ENCODE data around the gene SEMA6B.
"Not testable (repeated sequence)": the region's sequence is repeated elsewhere in the genome, so short reads cannot be mapped to it uniquely, and the experiment has no call there.

SEMA6B gene

DNA sequence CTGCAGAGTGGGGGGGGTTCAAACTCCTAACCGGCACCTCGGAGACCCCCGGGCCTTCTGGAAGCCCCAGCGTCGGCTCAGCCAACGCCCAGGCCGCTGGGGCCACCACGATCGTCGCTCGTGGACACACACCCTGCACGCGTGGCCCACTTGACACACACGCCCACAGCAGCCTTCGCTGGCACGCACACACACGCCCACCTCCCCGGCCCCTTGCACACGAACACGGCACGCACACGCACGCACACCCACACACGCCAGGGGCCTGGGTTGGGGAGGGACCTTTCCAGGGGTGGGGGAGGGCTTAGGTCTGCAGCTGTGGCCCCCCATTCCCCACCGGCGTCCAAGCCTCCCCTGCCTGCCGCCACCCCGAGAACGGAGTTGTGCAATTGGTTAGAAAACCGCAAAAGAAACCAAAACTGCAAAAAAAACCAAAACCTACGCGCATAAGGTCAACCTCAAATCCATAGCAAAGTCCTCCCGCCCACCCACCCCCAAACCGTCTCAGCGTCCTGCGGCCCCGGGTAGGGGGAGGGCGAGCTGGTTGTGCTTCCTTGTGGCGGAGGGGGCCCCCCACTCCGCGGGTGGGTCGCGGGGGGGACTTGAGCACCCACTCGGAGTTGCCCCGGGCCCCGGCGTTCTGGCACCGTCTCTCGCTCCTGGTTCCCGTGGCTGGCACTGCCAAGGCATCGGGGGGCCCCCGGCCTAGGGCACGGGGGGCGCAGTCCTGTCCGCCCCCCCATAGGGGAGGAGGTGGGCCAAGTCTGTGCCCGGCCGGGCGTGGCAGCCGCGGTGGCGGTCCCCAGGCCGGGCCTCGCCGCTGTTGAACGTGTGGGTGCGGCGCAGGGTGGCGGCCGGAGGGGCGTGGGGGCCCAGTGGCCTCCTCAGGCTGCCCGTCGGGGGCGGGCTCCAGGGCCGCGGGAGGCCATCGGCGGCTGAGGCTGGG lies 16.3 kb downstream of the SEMA6B start:
- DNase-seq, result no peak

DNA sequence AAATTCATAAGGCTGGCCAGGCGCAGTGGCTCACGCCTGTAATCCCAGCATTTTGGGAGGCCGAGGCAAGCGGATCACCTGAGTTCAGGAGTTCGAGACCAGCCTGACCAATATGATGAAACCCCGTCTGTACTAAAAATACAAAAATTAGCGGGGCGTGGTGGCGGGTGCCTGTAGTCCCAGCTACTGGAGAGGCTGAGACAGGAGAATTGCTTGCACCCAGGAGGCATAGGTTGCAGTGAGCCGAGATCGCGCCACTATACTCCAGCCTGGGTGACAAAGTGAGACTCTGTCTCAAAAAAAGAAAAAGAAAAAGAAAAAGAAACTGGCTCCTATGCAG lies 17.7 kb downstream of the SEMA6B start:
- not testable (repeated sequence) for DNase-seq

DNA sequence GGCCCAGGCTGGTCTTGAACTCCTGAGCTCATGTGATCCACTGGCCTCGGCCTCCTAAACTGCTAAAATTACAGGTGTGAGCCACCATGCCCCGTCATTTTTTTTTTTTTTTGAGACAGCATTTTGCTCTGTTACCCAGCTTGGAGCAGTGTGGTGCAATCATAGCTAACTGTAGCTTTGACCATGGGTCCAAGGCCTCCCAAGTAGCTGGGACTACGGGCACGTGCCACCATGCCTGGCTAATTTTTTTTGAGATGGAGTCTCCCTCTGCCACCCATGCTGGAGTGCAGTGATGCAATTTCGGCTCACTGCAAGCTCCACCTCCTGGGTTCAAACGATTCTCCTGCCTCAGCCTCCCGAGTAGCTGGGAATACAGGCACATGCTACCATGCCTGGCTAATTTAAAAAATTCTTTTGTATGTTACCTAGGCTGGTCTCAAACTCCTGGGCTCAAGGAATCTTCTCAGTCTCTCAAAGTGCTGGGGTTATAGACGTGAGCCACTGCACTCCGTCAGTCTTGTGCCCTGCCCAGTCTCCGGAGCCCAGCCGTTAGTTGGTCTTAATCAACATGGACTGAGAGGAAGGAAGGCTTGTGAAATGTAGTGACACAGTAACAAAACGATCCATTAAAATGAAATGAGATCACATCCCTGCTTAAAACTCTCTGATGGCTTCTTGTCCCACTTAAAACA lies 18.2 kb downstream of the SEMA6B start:
- DNase-seq, result no peak

DNA sequence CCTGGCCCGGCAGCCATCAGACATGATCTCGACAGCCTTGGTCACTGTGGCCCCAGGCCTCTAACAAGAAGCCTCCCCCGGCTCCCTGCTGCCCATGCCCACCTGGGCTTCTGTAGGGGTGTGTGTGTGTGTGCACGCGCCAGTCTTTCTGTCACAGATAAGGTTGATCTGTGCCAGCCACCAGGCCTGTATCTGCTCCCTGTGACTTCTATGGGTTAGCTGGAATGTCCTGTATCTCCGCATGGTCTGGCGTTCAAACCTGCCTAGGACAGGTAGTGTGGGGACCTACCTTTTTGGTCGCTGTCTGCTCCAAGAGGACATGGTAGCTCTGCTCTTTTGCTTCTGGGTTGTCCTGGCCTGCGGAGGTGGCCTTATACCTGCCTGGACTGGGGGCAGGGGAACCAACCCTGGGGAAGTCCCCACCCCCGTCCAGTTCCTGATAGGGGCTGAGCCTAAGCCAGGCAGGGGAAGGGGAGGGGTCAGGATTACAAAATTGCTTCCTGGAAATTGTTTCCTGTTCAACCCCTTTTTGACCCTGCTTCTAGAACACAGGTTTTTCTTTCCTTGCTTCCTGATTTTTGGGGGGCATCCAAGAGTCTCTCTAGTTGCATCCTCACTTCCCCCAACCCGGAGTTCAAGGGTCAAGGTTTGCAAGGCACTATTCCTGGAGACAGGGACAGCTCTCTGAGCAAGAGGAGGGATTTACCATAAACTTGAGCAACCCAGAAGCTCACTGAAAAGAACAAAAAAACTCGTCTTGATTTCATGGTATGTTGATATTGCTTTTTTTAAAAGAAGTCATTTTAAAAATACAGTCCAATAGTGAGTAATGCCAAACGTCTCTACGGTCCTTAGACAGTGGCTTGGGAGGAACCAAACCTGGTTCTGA lies 19.5 kb downstream of the SEMA6B start, which contains the start of gene LRG1:
Gene LRG1, minus strand, starts transcription at position 344 of the 889 bp plus-strand sequence. Its CDS starts 23 bp downstream, at position 321.
- DNase-seq, result no peak

DNA sequence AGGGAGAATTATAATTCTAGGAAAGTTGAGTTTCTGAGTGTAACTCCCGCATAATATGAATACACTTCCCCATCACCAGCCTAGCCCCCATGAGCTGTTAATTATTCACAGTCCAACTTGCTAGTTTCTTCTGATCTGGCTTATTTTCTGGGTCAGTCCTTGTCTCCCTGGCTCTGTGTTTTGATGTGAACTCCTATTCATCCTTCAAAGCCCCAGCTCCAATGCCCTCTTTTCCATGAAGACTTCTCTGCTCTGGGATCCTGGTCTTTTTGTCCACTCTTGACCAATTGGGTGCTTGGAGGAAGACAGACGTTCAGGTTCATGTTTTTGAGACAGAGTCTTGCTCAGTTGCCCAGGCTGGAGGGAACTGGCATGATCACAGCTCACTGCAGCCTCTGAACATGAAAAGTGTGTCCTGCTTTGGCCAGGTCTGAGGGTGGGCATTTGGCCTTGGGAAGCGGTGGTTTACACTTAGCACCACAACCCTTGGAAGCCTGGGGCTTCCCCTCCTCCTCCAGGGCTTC lies 20.3 kb downstream of the SEMA6B start:
- no peak for DNase-seq

DNA sequence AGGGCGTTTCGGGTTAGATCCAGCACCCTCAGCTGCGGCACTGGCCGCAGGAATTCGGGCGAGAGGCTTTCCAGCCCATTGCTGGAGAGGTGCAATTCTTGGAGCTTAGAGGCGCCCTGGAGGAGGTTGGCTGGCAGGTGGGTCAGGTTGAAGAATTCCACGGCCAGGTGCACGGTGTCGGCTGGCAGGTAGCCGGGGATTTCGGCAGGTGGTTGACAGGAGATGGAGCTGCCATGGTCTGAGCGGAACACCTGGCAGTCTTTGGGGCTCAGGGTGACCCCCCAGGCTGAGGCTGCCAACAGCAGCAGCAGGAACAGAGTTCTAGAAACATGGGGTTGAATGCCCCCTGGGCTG lies 20.9 kb downstream of the SEMA6B start:
- peak in 1 of 2 experiments; percentile 8 for DNase-seq

DNA sequence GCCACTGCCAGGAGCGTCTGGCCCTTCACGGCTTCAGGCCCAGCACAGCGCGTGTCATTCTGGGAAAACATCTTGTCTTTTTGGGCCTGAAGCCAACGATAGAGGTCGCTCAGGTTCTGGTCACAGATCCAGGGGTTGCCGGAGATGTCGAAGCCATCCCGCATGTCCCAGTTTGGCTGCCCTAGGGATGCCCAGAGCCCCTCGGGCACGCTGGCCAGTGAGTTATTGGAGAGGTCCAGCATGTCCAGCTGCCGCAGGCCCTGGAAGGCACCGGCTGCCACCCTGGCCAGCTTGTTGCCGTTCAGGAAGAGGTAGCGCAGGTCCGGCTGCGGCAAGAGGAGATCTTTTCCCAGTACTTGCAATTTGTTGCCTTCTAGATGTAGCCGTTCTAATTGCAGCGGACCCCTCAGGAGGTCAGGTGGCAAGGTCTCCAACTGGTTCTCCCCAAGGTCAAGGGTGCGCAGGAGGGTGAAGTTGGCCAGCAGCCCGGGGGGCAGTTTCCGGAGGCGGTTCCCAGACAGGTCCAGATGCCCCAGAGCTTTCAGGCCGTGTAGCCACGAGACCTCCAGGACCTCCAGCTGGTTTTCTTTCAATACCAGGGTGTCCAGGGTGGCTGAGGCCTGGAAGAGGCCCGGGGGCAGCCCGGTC lies 21.4 kb downstream of the SEMA6B start:
- DNase-seq, result no peak

DNA sequence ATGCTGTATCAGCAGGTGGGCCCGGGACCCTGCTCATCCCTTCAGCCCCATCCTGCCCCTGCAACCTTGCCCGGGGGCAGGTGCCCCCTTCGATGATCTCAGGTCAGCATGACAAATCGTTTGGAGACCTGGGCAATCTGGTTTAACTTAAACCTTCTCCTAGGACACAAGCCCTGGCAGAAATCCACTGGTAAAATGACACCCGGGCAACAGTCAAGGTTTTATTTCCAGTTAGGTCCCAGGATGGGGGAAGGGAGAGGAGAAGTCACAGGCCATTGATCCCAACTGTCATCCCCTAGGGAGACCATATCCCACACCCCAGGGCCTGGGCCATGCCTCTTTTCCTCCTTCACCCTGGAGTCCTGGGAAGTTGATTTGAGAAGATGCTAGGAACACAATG lies 22.7 kb downstream of the SEMA6B start:
- DNase-seq, result peak; percentile 75 to 82

DNA sequence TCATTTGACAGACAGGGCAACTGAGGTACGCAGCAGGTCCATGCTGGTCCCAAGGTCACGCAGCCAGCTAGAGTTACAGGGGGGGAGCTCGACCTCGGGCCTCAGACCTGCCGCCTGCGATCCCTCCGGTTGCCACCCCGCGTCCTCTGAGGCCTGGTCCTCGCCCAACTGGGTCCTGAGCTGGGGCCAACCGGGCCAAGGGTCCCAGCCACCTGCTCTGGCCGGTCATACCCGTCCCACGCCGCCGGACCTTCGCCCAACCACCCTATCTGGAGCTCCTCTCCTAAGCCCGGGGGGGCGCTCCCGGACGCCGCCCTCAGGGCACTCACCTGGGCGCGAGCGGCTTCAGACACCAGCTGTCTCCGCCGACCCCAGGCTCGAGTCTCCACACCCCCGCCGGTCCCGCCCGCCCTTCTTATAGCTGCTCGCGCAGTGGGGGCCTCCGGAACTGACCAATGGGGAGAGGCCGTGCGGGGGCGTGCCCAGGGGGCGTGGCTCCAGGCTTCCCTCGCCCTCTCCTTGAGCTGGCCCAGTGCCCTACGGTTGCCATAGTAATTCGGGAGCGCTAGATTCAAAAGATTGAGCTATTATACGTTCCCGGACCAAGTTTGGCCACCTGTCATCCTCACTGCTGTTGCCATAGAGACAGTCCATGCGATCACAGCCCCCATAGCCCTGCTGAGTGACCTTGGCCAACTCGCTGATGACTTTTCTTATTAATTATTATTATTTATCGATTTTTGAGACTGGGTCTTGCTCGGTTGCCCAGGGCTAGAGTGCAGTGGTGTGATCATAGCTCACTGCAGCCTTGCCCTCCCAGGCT lies 24.4 kb downstream of the SEMA6B start, which contains the start of gene PLIN5:
Gene PLIN5, minus strand, starts transcription at position 389 of the 823 bp plus-strand sequence. CDS start 1,150 bp downstream, outside the sequence.
- DNase-seq, result peak; percentile 26 to 77

DNA sequence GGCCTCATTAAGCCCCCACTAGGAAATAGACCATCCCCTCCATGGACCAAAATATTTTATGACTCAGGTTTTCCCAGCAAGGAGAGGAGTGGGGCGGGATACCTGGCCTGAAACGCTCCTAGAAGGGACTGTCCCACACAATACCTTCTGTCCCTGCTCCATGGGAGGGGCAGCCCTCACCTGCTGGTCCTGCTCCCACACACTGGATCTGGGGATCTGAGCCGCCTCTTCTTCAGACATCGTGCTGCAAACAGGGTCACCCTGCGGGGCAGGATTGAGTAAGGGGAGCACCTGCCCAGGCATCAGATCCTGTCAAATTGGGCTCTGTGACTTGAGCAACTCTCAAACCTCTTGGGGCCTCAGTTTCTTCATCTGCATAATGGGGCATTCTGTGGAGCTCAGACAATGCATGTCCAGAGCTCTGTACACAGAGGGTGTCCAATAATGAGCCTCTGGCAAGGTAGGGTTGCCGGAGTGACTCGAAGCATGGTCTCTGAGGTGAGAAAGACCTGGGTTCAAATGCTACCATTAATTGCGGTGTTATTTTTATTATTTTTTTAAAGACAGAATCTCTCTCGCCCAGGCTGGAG lies 25.6 kb downstream of the SEMA6B start:
- no peak for DNase-seq

DNA sequence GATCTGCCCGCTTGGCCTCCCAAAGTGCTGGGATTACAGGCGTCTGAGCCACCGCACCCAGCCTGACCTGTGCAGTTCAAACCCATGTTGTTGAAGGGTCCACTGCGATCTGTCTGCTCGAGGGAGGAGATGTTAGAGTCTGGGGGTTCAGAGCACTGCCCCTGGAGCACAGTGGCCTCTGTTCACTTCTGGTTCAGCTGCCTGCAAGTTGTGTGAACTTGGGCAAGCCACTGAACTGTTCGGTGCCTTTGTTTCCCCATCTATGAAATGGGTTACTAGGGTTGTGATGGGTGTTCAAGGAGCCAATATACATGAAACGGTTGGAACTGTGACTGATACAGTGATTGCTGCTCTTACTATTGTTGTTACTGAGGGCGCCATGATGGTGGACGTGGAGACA lies 26.1 kb downstream of the SEMA6B start:
- no peak for DNase-seq

DNA sequence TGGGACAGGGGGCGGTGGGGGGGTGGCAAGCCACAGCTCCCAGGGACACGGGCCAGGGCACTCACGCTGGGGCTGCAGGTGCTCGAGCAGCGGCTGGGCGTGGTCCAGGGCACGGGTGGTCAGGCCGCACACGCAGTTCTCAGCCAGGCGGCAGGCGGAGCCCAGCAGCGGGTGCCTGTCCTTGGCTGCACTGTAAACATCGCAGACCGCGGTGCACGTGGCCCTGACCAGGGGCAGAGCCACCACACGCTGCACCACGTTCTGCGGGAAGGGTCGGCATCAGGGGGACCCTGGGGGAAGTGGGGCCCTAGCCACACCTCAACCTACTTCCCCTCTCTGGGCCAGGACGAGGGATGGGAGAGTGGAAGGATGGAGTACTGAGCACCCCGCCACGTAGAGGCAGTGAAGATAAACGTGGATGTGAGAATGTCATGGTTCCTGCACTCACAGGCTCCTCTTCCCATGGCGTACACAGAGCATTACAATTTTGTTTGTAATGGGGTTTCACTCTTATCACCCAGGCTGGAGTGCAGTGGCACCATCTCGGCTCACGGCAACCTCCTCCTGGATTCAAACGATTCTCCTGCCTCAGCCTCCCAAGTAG lies 27.8 kb downstream of the SEMA6B start:
- DNase-seq, result no peak

DNA sequence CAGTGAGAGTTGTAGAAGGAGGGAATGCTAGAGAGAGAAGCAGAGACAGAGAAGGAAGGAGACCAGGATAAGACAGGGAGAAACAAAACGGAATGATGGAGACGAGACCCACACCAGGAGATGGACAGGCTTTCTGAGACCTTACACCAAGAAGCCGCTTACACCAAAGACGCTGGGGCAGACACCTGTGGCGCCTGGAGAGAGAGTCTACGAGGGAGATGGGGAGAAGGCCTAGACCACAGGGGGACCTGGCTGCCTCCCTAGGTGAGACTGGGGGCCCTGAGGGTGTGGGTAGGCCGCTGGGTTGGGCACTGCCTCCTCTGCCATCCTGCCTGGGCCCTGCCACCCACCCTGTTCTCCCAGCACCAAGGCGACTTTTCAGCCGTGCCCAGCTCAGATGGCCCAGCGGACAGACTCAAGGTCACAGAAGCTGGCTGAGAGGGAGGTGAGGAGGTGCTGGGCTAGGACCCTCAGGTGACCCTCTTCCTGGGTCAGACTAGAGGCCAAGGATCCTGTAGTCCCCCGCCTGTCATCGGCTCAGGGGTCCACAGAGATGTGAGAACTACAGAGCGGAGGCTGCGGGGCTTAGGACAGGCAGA lies 29.5 kb downstream of the SEMA6B start:
- DNase-seq, result no peak

DNA sequence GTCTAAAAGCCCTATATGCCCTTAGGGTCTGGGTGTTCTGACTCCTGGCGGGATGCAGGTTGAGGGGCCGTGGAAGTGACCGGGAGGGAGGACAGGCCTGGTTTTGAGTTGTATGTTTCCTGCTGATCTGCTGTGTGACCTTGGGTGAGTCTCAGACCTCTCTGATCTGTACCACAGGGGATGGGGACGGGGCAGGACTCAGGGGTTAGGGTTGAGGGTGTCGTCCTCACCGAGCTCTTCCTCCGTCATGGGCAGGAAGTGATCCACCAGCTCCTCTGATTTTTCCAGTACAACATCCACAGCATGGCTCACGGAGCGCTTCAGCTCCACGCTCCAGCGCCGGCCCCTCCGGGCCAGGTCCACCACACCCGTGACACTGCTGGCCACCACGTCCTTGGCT lies 30.6 kb downstream of the SEMA6B start:
- DNase-seq, result no peak

DNA sequence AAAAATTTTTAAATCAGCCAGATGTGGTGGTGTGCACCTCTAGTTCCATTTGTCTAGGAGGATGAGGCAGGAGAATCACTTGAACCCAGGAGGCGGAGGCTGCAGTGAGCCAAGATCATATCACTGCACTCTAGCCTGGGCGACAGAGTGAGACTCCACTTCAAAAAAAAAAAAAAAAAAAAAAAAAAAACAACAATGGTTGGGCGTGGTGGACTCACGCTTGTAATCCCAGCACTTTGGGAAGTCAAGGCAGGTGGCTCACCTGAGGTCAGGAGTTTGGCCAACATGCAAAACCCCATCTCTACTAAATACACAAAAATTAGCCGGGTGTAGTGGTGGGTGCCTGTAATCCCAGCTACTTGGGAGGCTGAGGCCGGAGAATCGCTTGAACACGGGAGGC lies 32.1 kb downstream of the SEMA6B start:
- DNase-seq, result not testable (repeated sequence)

DNA sequence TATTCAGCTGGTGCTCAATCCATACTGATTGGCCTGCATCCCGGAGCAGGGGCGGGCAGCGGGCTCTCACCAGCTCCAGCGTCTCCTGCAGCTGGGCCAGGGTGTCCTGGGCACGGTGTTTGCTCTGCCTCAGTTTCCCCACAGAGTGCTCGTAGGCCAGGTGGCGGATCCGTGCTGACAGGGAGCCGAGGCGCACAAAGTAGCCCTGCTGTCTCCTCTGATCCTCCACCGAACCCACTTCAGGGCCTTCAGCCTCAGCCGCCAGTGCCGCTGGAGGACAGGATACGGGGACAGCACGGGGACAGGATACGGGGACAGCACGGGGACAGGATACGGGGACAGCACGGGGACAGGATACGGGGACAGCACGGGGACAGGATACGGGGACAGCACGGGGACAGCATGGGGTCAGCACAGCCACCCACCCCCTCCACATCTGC lies 33.9 kb downstream of the SEMA6B start:
- DNase-seq, result no peak

DNA sequence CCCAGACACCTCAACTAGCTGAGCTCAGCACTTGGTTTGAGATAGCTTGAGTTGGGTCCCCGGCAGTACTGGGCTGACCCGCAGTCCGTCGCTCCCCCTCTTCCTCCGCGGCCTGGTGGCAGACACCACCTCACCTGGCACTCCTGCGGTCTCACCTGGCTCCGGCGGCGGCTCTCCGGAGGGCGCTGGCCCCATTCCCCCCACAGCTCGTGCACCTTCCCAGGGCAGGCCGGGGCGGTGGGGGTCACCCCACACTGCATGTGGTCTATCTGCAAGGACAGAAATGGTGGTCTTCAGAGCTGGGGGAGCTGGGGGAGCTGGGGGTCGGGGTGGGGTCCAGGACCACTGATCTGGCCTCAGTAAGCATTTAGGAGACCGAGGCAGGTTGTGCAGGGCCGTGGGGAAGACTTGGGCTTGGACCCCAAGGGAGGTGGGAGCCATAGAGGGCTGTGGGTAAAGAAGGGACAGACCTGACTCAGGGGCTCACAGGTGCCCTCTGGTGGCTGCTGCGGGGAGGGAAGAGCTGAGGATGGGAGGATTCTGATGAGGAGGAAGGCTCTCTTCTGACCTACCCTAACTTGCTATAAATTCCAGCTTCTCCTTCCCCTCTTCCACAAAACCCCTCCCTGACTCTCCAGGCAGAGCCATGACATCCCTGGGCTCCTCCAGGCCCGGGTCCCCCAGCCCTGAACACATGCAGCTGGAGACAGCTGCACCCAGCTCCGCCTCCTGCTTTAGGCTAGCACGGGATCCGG lies 34.5 kb downstream of the SEMA6B start:
- DNase-seq, result peak in 1 of 2 experiments; percentile 25

DNA sequence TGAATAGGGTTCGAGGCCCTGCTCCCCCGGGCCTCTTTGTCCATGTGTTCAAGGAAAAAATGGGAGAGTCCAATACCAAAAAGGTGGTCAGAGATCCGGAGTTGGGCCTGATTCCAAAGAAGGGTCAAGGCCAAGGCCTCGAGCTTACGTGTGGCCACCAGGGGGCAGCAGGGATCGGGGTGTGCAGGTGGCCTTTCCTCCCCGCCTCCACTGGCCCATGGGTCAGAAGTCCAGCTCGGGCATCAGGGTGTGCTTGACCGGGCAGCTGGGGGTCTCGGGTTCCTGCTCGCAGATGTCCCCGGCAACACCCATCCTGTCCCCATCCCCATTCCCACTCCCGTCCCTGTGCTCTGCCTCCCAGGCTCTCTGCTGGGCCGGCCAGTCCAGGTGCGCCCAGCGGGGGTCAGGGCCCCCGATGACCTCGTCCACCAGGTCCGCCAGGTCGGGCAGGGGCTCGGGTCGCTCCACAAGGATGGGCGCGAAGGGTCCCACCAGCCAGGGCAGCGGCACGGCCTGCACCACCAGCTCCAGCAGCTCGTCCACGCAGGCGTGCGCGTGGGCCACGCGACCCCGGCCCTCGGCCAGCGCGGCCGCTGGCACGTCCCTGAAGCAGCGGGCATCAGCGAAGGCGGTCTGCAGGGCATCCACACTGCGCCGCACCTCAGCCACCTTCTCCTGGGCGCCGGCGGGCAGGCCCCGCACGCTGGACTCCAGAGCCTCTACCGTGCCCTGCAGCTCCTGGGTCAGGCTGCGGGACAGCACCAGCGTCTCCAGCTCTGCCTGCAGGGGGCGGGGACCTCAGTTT lies 36.0 kb downstream of the SEMA6B start:
- DNase-seq, result peak in 1 of 2 experiments; percentile 24
